ENCODE results near the gene KIFAP3.
A peak's percentile ranks its signal among the peaks of the same experiment; 100 is the strongest.

Gene KIFAP3

GRCh38 chr1:169970114-169970513 lies 104.4 kb downstream of the KIFAP3 start:
- DNase-seq (ENCODE audit: low read depth), result no peak
- H3K4me3 ChIP-seq (ENCODE audit: low read length), result no peak overlapping the region
- TF ChIP-seq CTCF (conservative IDR thresholded peaks at IDR 0.05; ENCODE audit: low read depth, low read length), result no peak

- H3K4me3 ChIP-seq (ENCODE audit: low read length), result no peak overlapping the region
- no peak for TF ChIP-seq CTCF (conservative IDR thresholded peaks at IDR 0.05; ENCODE audit: low read depth, low read length)
Measured at GRCh38 chr1:169968174-169968573, 106.3 kb downstream of the KIFAP3 start.

GRCh38 chr1:169964206-169964605 lies 110.3 kb downstream of the KIFAP3 start:
- TF ChIP-seq CTCF (conservative IDR thresholded peaks at IDR 0.05; ENCODE audit: low read depth, low read length), result no peak
- no peak for DNase-seq (ENCODE audit: low read depth)
- no peak overlapping the region for H3K4me3 ChIP-seq (ENCODE audit: low read length)

More at GRCh38 chr1:169968174-169968573, 106.3 kb downstream of the KIFAP3 start:
- DNase-seq (ENCODE audit: low read depth), result no peak

- no peak overlapping the region for H3K4me3 ChIP-seq (ENCODE audit: low read length)
- TF ChIP-seq CTCF (conservative IDR thresholded peaks at IDR 0.05; ENCODE audit: low read depth, low read length), result no peak
- no peak for DNase-seq (ENCODE audit: low read depth)
Measured at GRCh38 chr1:169959686-169960085, 114.8 kb downstream of the KIFAP3 start.

- no peak for TF ChIP-seq CTCF (conservative IDR thresholded peaks at IDR 0.05; ENCODE audit: low read depth, low read length)
- no peak for DNase-seq (ENCODE audit: low read depth)
- H3K4me3 ChIP-seq (ENCODE audit: low read length), result no peak overlapping the region
Measured at GRCh38 chr1:169958987-169959386, 115.5 kb downstream of the KIFAP3 start.

- no peak for TF ChIP-seq CTCF (conservative IDR thresholded peaks at IDR 0.05; ENCODE audit: low read depth, low read length)
- H3K4me3 ChIP-seq (ENCODE audit: low read length), result no peak overlapping the region
- peak; percentile 24 for DNase-seq (ENCODE audit: low read depth)
Measured at GRCh38 chr1:169957884-169958283, 116.6 kb downstream of the KIFAP3 start.

GRCh38 chr1:169951108-169951507 lies 123.4 kb downstream of the KIFAP3 start:
- DNase-seq (ENCODE audit: low read depth), result no peak
- no peak overlapping the region for H3K4me3 ChIP-seq (ENCODE audit: low read length)
- TF ChIP-seq CTCF (conservative IDR thresholded peaks at IDR 0.05; ENCODE audit: low read depth, low read length), result no peak
